SH-SY5Y (cell line): Measurements from ENCODE around the gene DZIP3.

Experiments used
- GATA2 ChIP-seq: IDR thresholded peaks from 2 replicates; pipeline ENCODE4 v1.6.1; 2011; ENCODE audit warnings: mild to moderate bottlenecking, low read depth, low read length
- GATA3 ChIP-seq: IDR thresholded peaks from 2 replicates; pipeline ENCODE4 v1.6.1; 2011; ENCODE audit warnings: low read depth, mild to moderate bottlenecking, low read length, moderate library complexity

DNA sequence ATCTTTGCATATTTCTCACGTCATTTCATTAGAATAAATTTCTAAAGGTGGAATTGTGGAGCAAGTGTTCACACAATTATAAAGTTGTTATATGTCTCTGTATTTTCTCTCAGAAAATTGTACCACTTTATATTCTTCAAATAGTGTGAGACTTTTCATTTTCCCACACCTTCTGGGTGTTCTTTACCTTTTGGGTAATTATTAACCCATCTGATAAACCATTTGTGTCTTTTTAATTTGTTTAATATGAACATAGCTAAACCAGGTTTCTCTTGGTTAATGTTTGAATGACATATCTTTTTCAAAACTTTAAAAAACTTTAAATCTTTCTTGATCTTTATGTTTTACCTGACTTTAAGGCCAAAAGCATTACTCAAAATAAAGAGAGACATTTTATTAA, 40.5 kb downstream of the DZIP3 start:
- no peak for TF ChIP-seq GATA2
- no peak for TF ChIP-seq GATA3
